Endothelial cell of umbilical vein (primary cell): ENCODE measurements around the gene CCHCR1. TPM values are rescaled to one million over a fixed set of nuclear protein-coding genes. Genes with fewer than 3 reads are reported as not detected.

ENCODE experiments used
- BruUV-seq: library from RNA; stranded (reverse); fragments of 400-500 nt; replicated peaks from 2 replicates; lab custom pipeline; 2021; lab: Mats Ljungman, UMichigan
- CTCF ChIA-PET: fragments of 300-600, 350-600 bp; sonication (Branson Sonifier 250); formaldehyde crosslinking; loops from one replicate; lab custom pipeline; 2021; ENCODE audit warnings: antibody characterized with exemption, inconsistent platforms; lab: Charles Lee
- POLR2A ChIA-PET: fragments of 300-600, 350-600 bp; sonication (Branson Sonifier 250); formaldehyde crosslinking; loops from one replicate; lab custom pipeline; 2021; ENCODE audit warnings: antibody characterized with exemption, inconsistent platforms; lab: Charles Lee
- DNase-seq: peaks from one replicate; pipeline ENCODE4 v3.0.0-alpha.2; 2011; ENCODE audit warnings: low read depth, low spot score
- FAIRE-seq: peaks from 2 replicates; lab custom pipeline; 2011; peaks lifted over from hg19 to GRCh38; lab: Jason Lieb, UNC
- H2AFZ ChIP-seq: 2 replicates; pipeline ENCODE4 v1.6.0; 2012; ENCODE audit warnings: low read depth, low read length, control low read depth, inconsistent platforms
- H3K27ac ChIP-seq: 2 replicates; pipeline ENCODE4 v1.5.1; 2011; ENCODE audit warnings: low read depth, mild to moderate bottlenecking, control low read depth, low read length, moderate library complexity; ENCODE audit not compliant: insufficient read depth
- H3K27me3 ChIP-seq, 2 experiments: 2 replicates each; pipeline versions ENCODE4 v1.6.0 to v1.6.1; 2011; ENCODE audit warnings: low read length in 2 of 2, mixed read lengths in 1 of 2; ENCODE audit not compliant: control insufficient read depth in 2 of 2, insufficient read depth in 2 of 2
- H3K36me3 ChIP-seq, 2 experiments: 2 replicates in 1 of 2; 3 replicates in 1 of 2; pipeline ENCODE4 v1.5.1; 2011; ENCODE audit warnings: low read length in 2 of 2, mild to moderate bottlenecking in 1 of 2, moderate library complexity in 1 of 2; ENCODE audit not compliant: control insufficient read depth in 2 of 2, insufficient read depth in 2 of 2; ENCODE audit errors: extremely low read depth in 1 of 2
- H3K4me1 ChIP-seq: 3 replicates; pipeline ENCODE4 v1.5.1; 2011; ENCODE audit warnings: mild to moderate bottlenecking, low read length; ENCODE audit not compliant: control insufficient read depth, insufficient read depth; ENCODE audit errors: extremely low read depth
- H3K4me2 ChIP-seq: 2 replicates; pipeline ENCODE4 v1.6.1; 2011; ENCODE audit warnings: low read length, control low read depth, mixed read lengths; ENCODE audit not compliant: insufficient read depth
- H3K4me3 ChIP-seq, 3 experiments: fragments of 200-600 bp in 1 of 3; sonication (generic), shearing (Covaris generic) in 1 of 3; replicated peaks in 1 of 3; 2 replicates each; pipeline ENCODE4 v1.5.1; 2011 to 2016; ENCODE audit warnings: control low read depth in 3 of 3, low read length in 3 of 3, mild to moderate bottlenecking in 2 of 3, inconsistent platforms in 1 of 3, low read depth in 1 of 3, moderate library complexity in 1 of 3; ENCODE audit not compliant: insufficient read depth in 1 of 3
- H3K79me2 ChIP-seq: 2 replicates; pipeline ENCODE4 v1.6.0; 2012; ENCODE audit warnings: low read length, inconsistent platforms; ENCODE audit not compliant: control insufficient read depth, insufficient read depth
- H3K9ac ChIP-seq: replicated peaks from 2 replicates; pipeline ENCODE3; 2011; ENCODE audit warnings: low read length, control low read depth; ENCODE audit not compliant: insufficient read depth; ENCODE audit errors: extremely low read depth
- H3K9me1 ChIP-seq: replicated peaks from 3 replicates; pipeline ENCODE4 v1.6.0; 2011; ENCODE audit warnings: mild to moderate bottlenecking, low read length; ENCODE audit not compliant: control insufficient read depth, insufficient read depth; ENCODE audit errors: extremely low read depth
- H3K9me3 ChIP-seq: replicated peaks from 2 replicates; pipeline ENCODE4 v1.5.1; 2012; ENCODE audit warnings: low read length, inconsistent platforms; ENCODE audit not compliant: control insufficient read depth, insufficient read depth
- H4K20me1 ChIP-seq: replicated peaks from 2 replicates; pipeline ENCODE3; 2011; ENCODE audit warnings: mild to moderate bottlenecking, low read length; ENCODE audit not compliant: control insufficient read depth, insufficient read depth; ENCODE audit errors: extremely low read depth
- CTCF ChIP-seq, 2 donors: IDR thresholded peaks; 1 replicate in 1 of 2; 2 replicates in 1 of 2; pipeline ENCODE4 v1.5.1; 2011; ENCODE audit warnings: low read length in 2 of 2, mild to moderate bottlenecking in 2 of 2, moderate library complexity in 2 of 2, control low read depth in 1 of 2, inconsistent platforms in 1 of 2, low read depth in 1 of 2; ENCODE audit not compliant: insufficient read depth in 1 of 2; ENCODE audit errors: extremely low read depth in 1 of 2
- EZH2 ChIP-seq: IDR thresholded peaks from 2 replicates; pipeline ENCODE4 v1.6.1; 2012; ENCODE audit warnings: borderline replicate concordance, low read depth, mild to moderate bottlenecking, moderate library complexity, low read length, inconsistent platforms; ENCODE audit not compliant: severe bottlenecking
- FOS ChIP-seq: IDR thresholded peaks from 2 replicates; pipeline ENCODE4 v1.6.1; 2011; ENCODE audit warnings: mild to moderate bottlenecking, low read length, moderate library complexity, borderline replicate concordance; ENCODE audit not compliant: insufficient read depth
- GATA2 ChIP-seq: IDR thresholded peaks from 2 replicates; pipeline ENCODE4 v1.7.0; 2011; ENCODE audit warnings: low read depth, mild to moderate bottlenecking, moderate library complexity, mixed read lengths, low read length; ENCODE audit not compliant: insufficient read length, insufficient read depth
- JUN ChIP-seq: IDR thresholded peaks from 2 replicates; pipeline ENCODE4 v1.6.1; 2011; ENCODE audit warnings: borderline replicate concordance, low read depth; ENCODE audit not compliant: insufficient read length, insufficient read depth
- MYC ChIP-seq: IDR thresholded peaks from one replicate; pipeline ENCODE4 v1.6.1; 2011; ENCODE audit warnings: mild to moderate bottlenecking, low read depth, low read length
- POLR2A ChIP-seq: IDR thresholded peaks from 2 replicates; pipeline ENCODE4 v1.6.1; 2012; ENCODE audit warnings: low read depth, mild to moderate bottlenecking, control low read depth, low read length
- POLR2AphosphoS5 ChIP-seq: IDR thresholded peaks from 2 replicates; pipeline ENCODE4 v1.6.1; 2012; ENCODE audit warnings: low read depth, mild to moderate bottlenecking, control low read depth, low read length, moderate library complexity; ENCODE audit not compliant: insufficient read depth
- dilution Hi-C: fragments of 300-500 bp; cut with MboI; formaldehyde crosslinking; loops from one replicate; pipeline ENCODE4 v1.15.0; 2019; ENCODE audit warnings: low sequenced_read_pairs; ENCODE audit not compliant: extremely low pct_ligation_motif_present
- intact Hi-C: fragments of 100-400 bp; cut with micrococcal nuclease; formaldehyde crosslinking; loops from one replicate; pipeline ENCODE4 v1.10.0; 2022
- polyA plus RNA-seq, 4 experiments: library from polyadenylated mRNA; depleted of rRNA in 3 of 4; stranded (reverse) in 3 of 4; unstranded in 1 of 4; fragments of >200 nt; gene quantifications; 2 replicates each; pipeline versions ENCODE4 v1.2.1 to v1.2.3, GENCODE V29; 2011 to 2012; ENCODE audit warnings: missing spikeins in 1 of 4
- total RNA-seq: library from RNA; stranded (reverse); gene quantifications from 2 replicates; pipeline ENCODE4 v1.2.3, GENCODE V29; 2021
- TF ChIP-seq, protein P1 (sequence below): IDR thresholded peaks from 2 replicates; pipeline ENCODE4 v1.6.1; 2011; ENCODE audit not compliant: insufficient read depth, insufficient read length

The CCHCR1 gene
- total and polyA plus RNA-seq, 2 donors (not counting 3 experiments of a cell fraction or from before 2014, with no cell fraction given): 12.8 to 23.2 TPM

DNA sequence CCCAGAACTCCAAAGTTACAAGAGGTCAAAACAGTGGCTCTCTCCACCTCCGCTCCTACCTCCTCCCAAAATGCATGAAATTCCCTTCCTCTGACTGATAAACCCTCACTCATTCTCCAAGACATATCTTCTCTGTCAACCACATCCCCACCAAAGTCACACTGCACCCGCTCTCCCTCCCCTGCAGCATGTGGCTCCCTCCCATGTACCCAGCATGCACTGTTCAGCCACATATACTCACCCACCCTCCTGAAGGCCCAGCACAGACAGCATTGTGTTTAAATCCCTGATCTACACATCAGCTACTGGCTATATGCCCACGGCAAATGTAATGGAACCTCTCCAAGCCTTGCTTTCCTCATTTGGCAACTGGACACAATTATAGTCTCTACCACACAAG, 18.4 kb upstream of the CCHCR1 start:
- DNase-seq (no peak), FAIRE-seq (no peak)
- no TSS peak for BruUV-seq
- Histone ChIP-seq H3K9ac (no peak overlapping the region), H3K9me3 (no peaks in the 10 kb centered on the region), H3K4me2 (no peak overlapping the region), H3K9me1 (no peaks in the 10 kb centered on the region), H2AFZ (no peak overlapping the region), H3K4me3 (no peak overlapping the region), H3K27ac (no peak overlapping the region), H3K79me2 (no peaks in the 10 kb centered on the region), H3K36me3 (no peaks in the 10 kb centered on the region), H3K27me3 (no peaks in the 10 kb centered on the region), H3K4me1 (peaks cover 6% of the 10 kb centered on the region), H4K20me1 (no peaks in the 10 kb centered on the region)
- intact Hi-C loops (no loop called here), dilution Hi-C loops (no loop called here)
- CTCF ChIA-PET: interaction anchor here (1.1 kb wide), 1 partner anchor 39 kb away, joined by 4 read pairs; no protein-coding TSS in a partner anchor
- POLR2A ChIA-PET: no interaction called here
- TF ChIP-seq CTCF (IDR thresholded peaks at IDR 0.05; ENCODE audit: extremely low read depth in 1 of 2, insufficient read depth in 1 of 2, low read depth in 1 of 2, low read length in 2 of 2) (no peak), JUN (no peak), POLR2AphosphoS5 (no peak), EZH2 (no peak), FOS (no peak), MYC (no peak), GATA2 (no peak), POLR2A (no peak)
- TF ChIP-seq, protein P1, sequence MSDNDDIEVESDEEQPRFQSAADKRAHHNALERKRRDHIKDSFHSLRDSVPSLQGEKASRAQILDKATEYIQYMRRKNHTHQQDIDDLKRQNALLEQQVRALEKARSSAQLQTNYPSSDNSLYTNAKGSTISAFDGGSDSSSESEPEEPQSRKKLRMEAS: no peak
